Endothelial cell of umbilical vein (primary cell): Measurements from ENCODE around the gene PPIE. TPM values are rescaled to one million over a fixed set of nuclear protein-coding genes. Genes with fewer than 3 reads are reported as not detected.

Experiments
- BruUV-seq: library from RNA; stranded (reverse); fragments of 400-500 nt; replicated peaks from 2 replicates; lab custom pipeline; 2021; lab: Mats Ljungman, UMichigan
- CTCF ChIA-PET: fragments of 300-600, 350-600 bp; sonication (Branson Sonifier 250); formaldehyde crosslinking; loops from one replicate; lab custom pipeline; 2021; ENCODE audit warnings: antibody characterized with exemption, inconsistent platforms; lab: Charles Lee
- POLR2A ChIA-PET: fragments of 300-600, 350-600 bp; sonication (Branson Sonifier 250); formaldehyde crosslinking; loops from one replicate; lab custom pipeline; 2021; ENCODE audit warnings: antibody characterized with exemption, inconsistent platforms; lab: Charles Lee
- DNase-seq: peaks from one replicate; pipeline ENCODE4 v3.0.0-alpha.2; 2011; ENCODE audit warnings: low read depth, low spot score
- FAIRE-seq: peaks from 2 replicates; lab custom pipeline; 2011; peaks lifted over from hg19 to GRCh38; lab: Jason Lieb, UNC
- H2AFZ ChIP-seq: 2 replicates; pipeline ENCODE4 v1.6.0; 2012; ENCODE audit warnings: low read depth, low read length, control low read depth, inconsistent platforms
- H3K27ac ChIP-seq: 2 replicates; pipeline ENCODE4 v1.5.1; 2011; ENCODE audit warnings: low read depth, mild to moderate bottlenecking, control low read depth, low read length, moderate library complexity; ENCODE audit not compliant: insufficient read depth
- H3K27me3 ChIP-seq, 2 experiments: 2 replicates each; pipeline versions ENCODE4 v1.6.0 to v1.6.1; 2011; ENCODE audit warnings: low read length in 2 of 2, mixed read lengths in 1 of 2; ENCODE audit not compliant: control insufficient read depth in 2 of 2, insufficient read depth in 2 of 2
- H3K36me3 ChIP-seq, 2 experiments: 2 replicates in 1 of 2; 3 replicates in 1 of 2; pipeline ENCODE4 v1.5.1; 2011; ENCODE audit warnings: low read length in 2 of 2, mild to moderate bottlenecking in 1 of 2, moderate library complexity in 1 of 2; ENCODE audit not compliant: control insufficient read depth in 2 of 2, insufficient read depth in 2 of 2; ENCODE audit errors: extremely low read depth in 1 of 2
- H3K4me1 ChIP-seq: 3 replicates; pipeline ENCODE4 v1.5.1; 2011; ENCODE audit warnings: mild to moderate bottlenecking, low read length; ENCODE audit not compliant: control insufficient read depth, insufficient read depth; ENCODE audit errors: extremely low read depth
- H3K4me2 ChIP-seq: 2 replicates; pipeline ENCODE4 v1.6.1; 2011; ENCODE audit warnings: low read length, control low read depth, mixed read lengths; ENCODE audit not compliant: insufficient read depth
- H3K4me3 ChIP-seq, 3 experiments: fragments of 200-600 bp in 1 of 3; sonication (generic), shearing (Covaris generic) in 1 of 3; replicated peaks in 1 of 3; 2 replicates each; pipeline ENCODE4 v1.5.1; 2011 to 2016; ENCODE audit warnings: control low read depth in 3 of 3, low read length in 3 of 3, mild to moderate bottlenecking in 2 of 3, inconsistent platforms in 1 of 3, low read depth in 1 of 3, moderate library complexity in 1 of 3; ENCODE audit not compliant: insufficient read depth in 1 of 3
- H3K79me2 ChIP-seq: 2 replicates; pipeline ENCODE4 v1.6.0; 2012; ENCODE audit warnings: low read length, inconsistent platforms; ENCODE audit not compliant: control insufficient read depth, insufficient read depth
- H3K9ac ChIP-seq: replicated peaks from 2 replicates; pipeline ENCODE3; 2011; ENCODE audit warnings: low read length, control low read depth; ENCODE audit not compliant: insufficient read depth; ENCODE audit errors: extremely low read depth
- H3K9me1 ChIP-seq: replicated peaks from 3 replicates; pipeline ENCODE4 v1.6.0; 2011; ENCODE audit warnings: mild to moderate bottlenecking, low read length; ENCODE audit not compliant: control insufficient read depth, insufficient read depth; ENCODE audit errors: extremely low read depth
- H3K9me3 ChIP-seq: replicated peaks from 2 replicates; pipeline ENCODE4 v1.5.1; 2012; ENCODE audit warnings: low read length, inconsistent platforms; ENCODE audit not compliant: control insufficient read depth, insufficient read depth
- H4K20me1 ChIP-seq: replicated peaks from 2 replicates; pipeline ENCODE3; 2011; ENCODE audit warnings: mild to moderate bottlenecking, low read length; ENCODE audit not compliant: control insufficient read depth, insufficient read depth; ENCODE audit errors: extremely low read depth
- CTCF ChIP-seq, 2 donors: IDR thresholded peaks; 1 replicate in 1 of 2; 2 replicates in 1 of 2; pipeline ENCODE4 v1.5.1; 2011; ENCODE audit warnings: low read length in 2 of 2, mild to moderate bottlenecking in 2 of 2, moderate library complexity in 2 of 2, control low read depth in 1 of 2, inconsistent platforms in 1 of 2, low read depth in 1 of 2; ENCODE audit not compliant: insufficient read depth in 1 of 2; ENCODE audit errors: extremely low read depth in 1 of 2
- EZH2 ChIP-seq: IDR thresholded peaks from 2 replicates; pipeline ENCODE4 v1.6.1; 2012; ENCODE audit warnings: borderline replicate concordance, low read depth, mild to moderate bottlenecking, moderate library complexity, low read length, inconsistent platforms; ENCODE audit not compliant: severe bottlenecking
- FOS ChIP-seq: IDR thresholded peaks from 2 replicates; pipeline ENCODE4 v1.6.1; 2011; ENCODE audit warnings: mild to moderate bottlenecking, low read length, moderate library complexity, borderline replicate concordance; ENCODE audit not compliant: insufficient read depth
- GATA2 ChIP-seq: IDR thresholded peaks from 2 replicates; pipeline ENCODE4 v1.7.0; 2011; ENCODE audit warnings: low read depth, mild to moderate bottlenecking, moderate library complexity, mixed read lengths, low read length; ENCODE audit not compliant: insufficient read length, insufficient read depth
- JUN ChIP-seq: IDR thresholded peaks from 2 replicates; pipeline ENCODE4 v1.6.1; 2011; ENCODE audit warnings: borderline replicate concordance, low read depth; ENCODE audit not compliant: insufficient read length, insufficient read depth
- MAX ChIP-seq: IDR thresholded peaks from 2 replicates; pipeline ENCODE4 v1.6.1; 2011; ENCODE audit not compliant: insufficient read depth, insufficient read length
- MYC ChIP-seq: IDR thresholded peaks from one replicate; pipeline ENCODE4 v1.6.1; 2011; ENCODE audit warnings: mild to moderate bottlenecking, low read depth, low read length
- POLR2A ChIP-seq: IDR thresholded peaks from 2 replicates; pipeline ENCODE4 v1.6.1; 2012; ENCODE audit warnings: low read depth, mild to moderate bottlenecking, control low read depth, low read length
- POLR2AphosphoS5 ChIP-seq: IDR thresholded peaks from 2 replicates; pipeline ENCODE4 v1.6.1; 2012; ENCODE audit warnings: low read depth, mild to moderate bottlenecking, control low read depth, low read length, moderate library complexity; ENCODE audit not compliant: insufficient read depth
- dilution Hi-C: fragments of 300-500 bp; cut with MboI; formaldehyde crosslinking; loops from one replicate; pipeline ENCODE4 v1.15.0; 2019; ENCODE audit warnings: low sequenced_read_pairs; ENCODE audit not compliant: extremely low pct_ligation_motif_present
- intact Hi-C: fragments of 100-400 bp; cut with micrococcal nuclease; formaldehyde crosslinking; loops from one replicate; pipeline ENCODE4 v1.10.0; 2022
- polyA plus RNA-seq, 4 experiments: library from polyadenylated mRNA; depleted of rRNA in 3 of 4; stranded (reverse) in 3 of 4; unstranded in 1 of 4; fragments of >200 nt; gene quantifications; 2 replicates each; pipeline versions ENCODE4 v1.2.1 to v1.2.3, GENCODE V29; 2011 to 2012; ENCODE audit warnings: missing spikeins in 1 of 4
- total RNA-seq: library from RNA; stranded (reverse); gene quantifications from 2 replicates; pipeline ENCODE4 v1.2.3, GENCODE V29; 2021

PPIE gene
- total and polyA plus RNA-seq, 2 donors (not counting 3 experiments of a cell fraction or from before 2014, with no cell fraction given): 44.4 to 74.9 TPM

- no peak for TF ChIP-seq POLR2A
- no peak for TF ChIP-seq MYC
- no peak for TF ChIP-seq CTCF (IDR thresholded peaks at IDR 0.05; ENCODE audit: extremely low read depth in 1 of 2, insufficient read depth in 1 of 2, low read depth in 1 of 2, low read length in 2 of 2)
- TF ChIP-seq MAX: no peak
- no peak for TF ChIP-seq POLR2AphosphoS5
- no peak for TF ChIP-seq GATA2
- no peak for TF ChIP-seq EZH2
- no peak for TF ChIP-seq FOS
- TF ChIP-seq JUN: no peak
- Histone ChIP-seq H3K36me3 (no peaks in the 10 kb centered on the region), H4K20me1 (no peaks in the 10 kb centered on the region), H3K9me1 (no peaks in the 10 kb centered on the region), H3K9ac (no peak overlapping the region), H3K27me3 (peaks cover 19 to 31% of the 10 kb centered on the region in 2 experiments), H3K79me2 (no peaks in the 10 kb centered on the region), H3K4me1 (peaks cover 3% of the 10 kb centered on the region), H3K4me3 (no peak overlapping the region), H3K27ac (no peak overlapping the region), H2AFZ (no peak overlapping the region), H3K4me2 (no peak overlapping the region), H3K9me3 (no peaks in the 10 kb centered on the region)
- dilution Hi-C loops (no loop called here), intact Hi-C loops (no loop called here)
- peak; percentile 57 for FAIRE-seq
- no TSS peak for BruUV-seq
- ChIA-PET POLR2A (no interaction called here), CTCF (no interaction called here)
- no peak for DNase-seq
These were observed 48.8 kb downstream of the PPIE start for GRCh38 chr1:39787468-39787867.
